ENCODE measurements around the gene PREB.

The PREB gene

GRCh38 chr2:27102329-27102728 lies 32.1 kb downstream of the PREB start:
- DNase-seq (ENCODE audit: low read depth), result no peak
- no peak overlapping the region for H3K4me3 ChIP-seq (ENCODE audit: control insufficient read depth, low read depth, low read length)
- TF ChIP-seq CTCF (IDR thresholded peaks at IDR 0.05; ENCODE audit: control insufficient read depth, insufficient read depth, low read depth, low read length, missing control alignments), result no peak

GRCh38 chr2:27100036-27100435 lies 34.4 kb downstream of the PREB start:
- no peak for DNase-seq (ENCODE audit: low read depth)
- H3K4me3 ChIP-seq (ENCODE audit: control insufficient read depth, low read depth, low read length), result no peak overlapping the region
- TF ChIP-seq CTCF (IDR thresholded peaks at IDR 0.05; ENCODE audit: control insufficient read depth, insufficient read depth, low read depth, low read length, missing control alignments), result no peak

GRCh38 chr2:27099334-27099955 lies 35.0 kb downstream of the PREB start:
- DNase-seq (ENCODE audit: low read depth), result no peak
- no peak overlapping the region for H3K4me3 ChIP-seq (ENCODE audit: control insufficient read depth, low read depth, low read length)
- TF ChIP-seq CTCF (IDR thresholded peaks at IDR 0.05; ENCODE audit: control insufficient read depth, insufficient read depth, low read depth, low read length, missing control alignments), result no peak

GRCh38 chr2:27097341-27097740 lies 37.1 kb downstream of the PREB start:
- DNase-seq (ENCODE audit: low read depth), result no peak
- no peak for TF ChIP-seq CTCF (IDR thresholded peaks at IDR 0.05; ENCODE audit: control insufficient read depth, insufficient read depth, low read depth, low read length, missing control alignments)
- no peak overlapping the region for H3K4me3 ChIP-seq (ENCODE audit: control insufficient read depth, low read depth, low read length)

GRCh38 chr2:27096748-27097297 lies 37.6 kb downstream of the PREB start:
- no peak for DNase-seq (ENCODE audit: low read depth)
- H3K4me3 ChIP-seq (ENCODE audit: control insufficient read depth, low read depth, low read length), result no peak overlapping the region
- no peak for TF ChIP-seq CTCF (IDR thresholded peaks at IDR 0.05; ENCODE audit: control insufficient read depth, insufficient read depth, low read depth, low read length, missing control alignments)

GRCh38 chr2:27095745-27096651 lies 38.4 kb downstream of the PREB start:
- no peak for TF ChIP-seq CTCF (IDR thresholded peaks at IDR 0.05; ENCODE audit: control insufficient read depth, insufficient read depth, low read depth, low read length, missing control alignments)
- no peak for DNase-seq (ENCODE audit: low read depth)
- H3K4me3 ChIP-seq (ENCODE audit: control insufficient read depth, low read depth, low read length), result no peak overlapping the region

Data from AG09309 (cell line).